Measurements from ENCODE around the gene EXOC3L4.

The EXOC3L4 gene

DNA sequence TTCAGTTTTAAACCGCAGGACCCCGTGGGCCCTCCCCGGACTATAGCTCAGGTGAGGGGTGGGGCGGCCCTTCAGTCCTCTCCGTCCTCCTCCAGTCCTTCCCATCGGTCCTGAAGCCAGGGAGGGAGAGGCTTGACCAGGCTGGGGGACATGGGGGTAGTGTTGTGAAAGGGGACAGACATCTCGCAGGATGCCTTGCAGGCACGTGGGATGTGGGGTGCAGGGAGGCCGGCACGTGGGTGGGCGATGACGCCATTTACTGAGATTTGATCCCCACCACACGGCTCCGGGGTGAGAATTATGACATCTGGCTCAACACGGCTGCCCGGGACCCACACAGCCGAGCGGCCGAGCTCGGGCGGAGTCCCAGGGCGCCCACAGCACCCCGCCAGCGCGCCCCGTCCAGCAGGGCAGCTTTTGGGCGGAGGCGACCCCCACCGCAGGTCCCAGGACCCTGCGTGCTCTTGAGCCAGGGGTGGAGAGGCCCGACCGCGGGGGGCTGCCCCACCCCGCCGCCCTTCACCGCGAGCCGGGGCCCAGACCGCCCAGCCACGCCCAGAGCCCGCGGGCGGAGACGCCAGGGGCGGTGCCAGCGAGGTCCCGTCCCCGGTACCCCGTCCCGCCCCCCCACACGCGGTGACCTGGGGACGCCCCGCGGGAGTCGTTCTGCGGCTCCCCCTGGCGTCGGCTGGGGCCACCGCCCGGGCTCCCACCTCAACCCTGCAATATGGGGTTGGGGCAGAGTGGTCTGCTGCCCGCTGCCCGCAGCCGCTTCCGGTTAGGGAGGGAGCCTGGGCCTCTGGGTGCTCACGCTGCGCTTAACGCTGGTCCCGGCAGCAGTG is 3.3 kb upstream of the EXOC3L4 start:
- peak; percentile 44 for DNase-seq (ENCODE audit: low read depth)

DNA sequence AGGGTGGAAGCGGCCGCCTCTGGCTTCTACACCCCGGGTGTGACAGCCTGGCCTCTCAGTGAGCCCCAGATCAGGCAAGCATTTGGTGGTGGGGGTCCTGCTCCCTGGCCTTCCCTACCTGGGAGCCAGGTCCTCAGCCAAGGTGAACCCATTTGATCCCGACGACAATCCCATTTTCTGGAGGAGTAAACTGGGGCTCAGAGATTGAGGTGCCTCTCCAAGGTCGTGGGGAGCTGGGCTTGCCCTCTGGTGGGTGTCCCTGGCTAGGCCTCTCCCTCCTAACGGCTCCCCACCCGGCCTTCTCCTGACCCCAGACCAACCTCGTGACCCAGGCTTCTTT is 2.7 kb upstream of the EXOC3L4 start:
- no peak for DNase-seq (ENCODE audit: low read depth)

DNA sequence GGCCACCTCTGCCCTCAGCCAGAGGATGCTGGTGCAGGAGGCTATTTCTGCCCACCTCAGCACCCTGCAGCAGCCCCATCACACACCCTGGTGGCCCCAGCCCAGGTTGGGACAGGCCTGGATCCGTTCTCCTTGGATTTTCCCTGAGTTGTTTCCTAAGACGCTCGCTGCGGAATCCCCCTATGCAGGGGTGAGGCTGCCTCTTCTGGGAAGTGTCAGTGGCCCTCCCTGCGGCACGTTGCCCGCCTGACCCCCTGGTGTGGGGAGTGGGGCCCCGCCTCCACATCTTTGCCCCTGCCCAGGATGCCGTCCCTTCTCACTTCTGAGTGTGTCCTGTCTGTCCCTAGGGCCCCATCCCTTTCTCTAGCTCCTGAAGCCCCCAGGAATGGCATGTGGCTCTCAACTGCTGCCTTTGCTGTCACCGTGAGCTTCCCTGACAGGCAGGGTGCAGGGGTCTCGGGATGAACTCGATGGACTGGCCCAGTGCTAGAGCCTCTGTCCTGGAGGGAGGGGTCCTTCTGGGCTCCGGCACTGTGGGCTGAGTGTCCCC is 594 bp upstream of the EXOC3L4 start:
- DNase-seq (ENCODE audit: low read depth) = no peak

DNA sequence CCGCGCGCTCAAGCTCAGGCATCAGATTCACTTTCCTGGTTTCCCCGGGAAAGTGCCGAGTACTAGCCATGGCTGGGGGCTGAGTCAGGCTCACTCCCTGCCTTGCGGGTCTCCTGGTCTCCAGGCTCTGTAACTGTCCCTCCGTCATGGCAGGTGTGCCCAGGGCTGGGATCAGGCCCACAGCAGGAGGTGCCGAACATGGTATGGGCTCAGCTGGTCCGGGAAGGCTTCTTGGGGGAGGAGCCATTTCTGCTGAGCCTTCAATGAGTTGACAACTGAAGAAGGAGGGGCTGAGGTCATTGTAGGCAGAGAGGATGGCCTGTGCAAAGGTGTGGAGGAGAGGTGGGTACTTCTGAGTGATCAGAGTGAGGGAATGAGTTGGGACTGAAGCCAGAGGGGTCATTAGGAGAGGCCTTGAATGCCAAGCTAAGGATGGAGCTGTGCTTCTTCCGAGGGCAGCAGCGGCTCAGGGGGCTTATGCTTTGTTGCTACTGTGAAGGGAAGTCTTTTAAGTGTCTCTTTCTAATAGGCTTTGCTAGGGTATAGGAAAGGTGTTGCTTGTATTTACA is 769 bp downstream of the EXOC3L4 start:
- no peak for DNase-seq (ENCODE audit: low read depth)

DNA sequence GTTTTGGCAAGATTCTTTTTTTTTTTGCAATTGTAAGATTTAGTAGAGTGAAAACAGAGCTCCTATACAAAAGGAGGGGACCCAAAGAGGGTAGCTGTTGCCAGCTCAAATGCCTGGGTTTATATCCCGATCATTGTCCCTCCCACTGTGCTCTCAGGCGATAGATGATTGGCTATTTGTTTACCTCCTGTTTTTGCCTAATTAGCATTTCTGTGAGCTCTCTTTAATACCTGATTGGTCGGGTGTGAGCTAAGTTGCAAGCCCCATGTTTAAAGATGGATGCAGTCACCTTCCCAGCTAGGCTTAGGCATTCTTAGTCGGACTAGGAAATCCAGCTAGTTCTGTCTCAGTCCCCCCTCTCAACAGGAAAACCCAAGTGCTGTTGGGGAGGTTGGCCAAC is 1.9 kb downstream of the EXOC3L4 start:
- DNase-seq (ENCODE audit: low read depth) = no peak

DNA sequence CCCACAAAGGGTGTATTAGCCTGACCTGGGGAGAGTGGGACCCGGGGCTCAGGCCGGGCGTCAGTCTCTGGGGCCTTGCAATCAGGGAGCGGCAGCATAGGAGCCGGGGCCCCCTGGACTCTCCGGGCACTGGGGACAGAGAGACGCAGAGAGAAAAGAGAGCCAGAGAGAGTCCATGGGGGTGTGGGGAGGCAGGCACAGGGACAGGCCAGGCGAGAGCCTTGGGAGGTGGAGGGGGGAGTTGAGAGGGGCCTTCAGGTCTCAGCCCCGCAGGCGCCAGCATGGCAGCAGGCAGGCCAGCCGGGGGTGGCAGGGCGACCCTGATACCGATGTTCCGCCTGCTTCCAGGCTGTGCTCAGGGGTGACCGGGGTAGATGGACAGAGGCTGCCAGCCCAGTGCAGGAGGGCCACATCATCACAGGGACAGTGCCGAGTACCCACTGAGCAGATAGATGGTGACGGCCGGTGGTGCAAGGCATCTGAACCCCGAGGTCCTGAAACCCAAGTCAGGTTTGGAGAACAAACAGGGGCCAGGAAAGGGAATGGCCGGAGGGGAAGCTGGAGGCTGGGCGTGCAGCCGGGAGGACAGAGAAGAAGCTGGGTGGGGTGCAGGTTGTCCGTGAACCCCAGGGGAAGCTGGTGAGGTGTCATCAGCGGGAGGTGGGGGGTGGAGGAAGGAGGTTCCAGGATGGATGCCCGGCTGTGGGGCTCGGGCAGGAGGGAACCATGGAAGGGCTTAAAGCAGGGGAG is 2.9 kb downstream of the EXOC3L4 start:
- no peak for DNase-seq (ENCODE audit: low read depth)

DNA sequence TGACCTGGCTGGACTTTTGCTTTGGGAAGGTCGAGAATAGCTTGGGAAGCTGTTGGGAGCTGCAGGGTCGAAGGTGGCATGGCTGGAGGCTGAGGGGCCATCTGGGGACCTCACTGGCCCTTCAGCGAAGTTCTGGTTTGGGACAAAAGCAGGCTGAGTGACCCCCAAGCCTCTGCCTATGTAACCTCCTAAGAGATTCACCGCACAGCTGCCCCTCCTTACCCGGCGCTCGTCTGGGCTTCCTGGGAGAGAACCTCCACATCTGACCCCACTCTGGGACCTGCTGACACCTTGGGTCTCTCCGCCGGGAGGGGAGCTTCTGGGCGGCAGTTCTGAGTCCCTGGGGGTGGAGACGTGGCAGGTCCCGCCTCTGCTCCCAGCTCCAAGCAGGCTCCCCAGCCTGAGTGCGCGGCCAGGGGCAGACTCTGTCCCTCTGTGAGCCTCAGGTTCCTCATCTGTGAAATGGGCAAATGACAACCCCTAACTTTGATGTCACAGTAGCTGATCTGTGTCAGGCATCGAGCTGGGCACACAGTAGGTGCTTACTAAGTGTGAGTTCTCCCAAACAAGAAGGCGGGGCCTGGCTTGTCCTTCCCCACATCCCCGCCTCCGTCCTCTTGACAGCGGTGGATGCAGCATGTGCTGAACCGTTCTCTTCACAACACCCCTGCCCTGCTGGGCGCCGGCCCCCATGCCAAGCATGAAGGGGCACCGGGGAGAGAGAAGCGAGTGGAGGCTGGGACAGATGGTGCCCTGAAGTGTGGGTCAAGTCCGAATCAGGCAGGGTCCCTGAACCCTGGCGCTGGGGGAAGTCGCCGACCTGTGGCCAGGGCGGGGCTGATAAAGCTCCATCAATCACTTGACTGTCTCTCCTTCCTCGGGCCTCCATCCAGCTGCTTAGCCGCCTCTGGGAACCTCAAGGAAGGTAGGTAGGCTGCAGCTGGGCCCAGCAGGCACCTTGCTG is 3.8 kb downstream of the EXOC3L4 start:
- DNase-seq (ENCODE audit: low read depth) = no peak

DNA sequence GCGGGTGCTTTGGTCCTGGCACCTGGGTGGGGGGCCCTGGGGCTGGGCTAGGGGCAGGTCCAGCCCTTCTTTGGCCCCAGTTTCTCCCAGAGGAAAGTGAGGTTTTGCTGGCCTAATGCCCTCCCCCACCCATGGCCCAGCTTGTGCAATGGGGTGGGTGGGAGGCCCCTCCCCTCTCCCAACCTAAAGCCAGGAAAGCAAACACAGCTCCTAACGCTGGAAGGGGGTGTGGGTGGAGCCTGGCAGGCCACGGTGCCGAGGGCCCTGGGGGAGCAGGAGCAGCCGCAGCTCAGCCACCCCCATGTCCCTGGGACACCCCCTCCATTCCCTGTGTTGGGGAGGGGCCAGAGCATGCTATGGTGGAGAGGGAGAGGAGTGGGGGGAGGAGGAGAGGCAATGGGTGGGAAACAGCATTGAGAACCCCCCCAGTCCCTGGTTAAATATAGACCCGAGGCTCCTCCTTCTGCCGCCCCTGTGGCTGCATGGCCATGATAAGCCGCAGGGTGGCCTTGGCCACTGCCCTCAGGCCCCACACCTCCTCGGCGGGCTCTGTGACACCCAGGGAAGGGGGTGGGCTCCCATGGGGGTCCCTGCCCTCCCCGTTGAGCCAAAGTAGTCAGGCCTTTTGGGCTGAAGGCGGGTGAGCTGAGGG is 4.7 kb downstream of the EXOC3L4 start:
- DNase-seq (ENCODE audit: low read depth) = no peak

DNA sequence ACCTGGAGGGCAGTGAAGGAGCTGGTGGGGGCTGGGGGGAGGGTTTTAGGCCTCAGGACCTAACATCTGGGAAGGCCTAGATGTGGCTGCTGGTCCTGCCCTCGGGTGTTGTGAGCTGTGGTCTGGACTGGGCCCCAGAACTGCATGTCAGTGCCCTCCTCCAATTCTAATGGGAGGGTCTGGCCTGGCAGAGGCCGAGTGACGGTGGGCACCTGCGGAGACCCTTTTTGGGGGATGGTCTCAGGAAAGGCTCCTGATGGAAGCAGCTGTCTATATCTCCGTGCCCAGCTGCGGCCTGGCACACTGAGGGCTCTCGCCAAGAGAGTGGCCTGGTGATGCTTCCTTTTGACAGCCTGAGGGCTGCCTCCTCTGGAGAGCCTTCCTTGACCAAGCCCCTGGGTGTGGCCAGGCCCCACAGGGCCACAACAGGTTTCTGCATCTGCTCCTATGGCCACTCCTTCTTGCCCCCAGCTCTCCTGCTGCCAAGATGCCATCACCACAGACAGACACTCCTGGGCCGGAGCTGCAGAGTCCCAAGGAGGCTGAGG is 5.3 kb downstream of the EXOC3L4 start:
- DNase-seq (ENCODE audit: low read depth) = no peak

DNA sequence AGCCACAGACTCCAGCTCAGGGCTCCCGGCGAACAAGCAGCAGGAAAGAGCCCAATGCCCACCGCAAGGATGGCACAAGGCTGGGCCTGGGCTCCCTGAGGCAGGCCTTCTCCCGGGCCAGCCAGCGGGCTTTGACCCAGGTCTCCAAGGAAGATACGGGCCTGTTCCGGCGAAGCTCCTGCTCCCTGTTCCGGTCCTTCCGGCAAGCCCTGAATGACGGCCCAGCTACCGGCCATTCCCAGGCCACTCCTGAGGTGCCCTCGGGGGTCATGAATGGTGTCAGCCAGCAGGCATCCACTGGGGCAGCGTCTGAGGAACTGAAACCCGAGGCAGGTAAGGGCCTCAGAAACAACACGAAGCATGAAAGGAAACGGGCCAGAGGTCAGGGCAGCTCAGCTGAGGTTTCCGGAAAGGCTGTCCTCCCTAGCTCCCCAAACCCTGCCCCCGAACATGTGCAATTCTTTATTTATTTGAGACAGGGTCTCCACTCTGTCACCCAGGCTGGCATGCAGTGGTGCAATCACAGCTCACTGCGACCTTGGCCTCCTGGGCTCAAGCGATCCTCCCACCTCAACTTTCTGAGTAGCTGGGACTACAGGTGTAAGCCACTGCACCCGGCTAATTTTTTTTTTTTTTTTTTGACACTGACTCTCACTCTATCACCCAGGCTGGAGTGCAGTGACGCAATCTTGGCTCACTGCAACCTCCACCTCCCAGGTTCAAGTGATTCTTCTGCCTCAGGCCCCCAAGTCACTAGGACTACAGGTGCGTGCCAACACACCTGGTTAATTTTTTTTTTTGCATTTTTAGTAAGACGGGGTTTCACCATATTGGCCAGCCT is 6.0 kb downstream of the EXOC3L4 start:
- no peak for DNase-seq (ENCODE audit: low read depth)

DNA sequence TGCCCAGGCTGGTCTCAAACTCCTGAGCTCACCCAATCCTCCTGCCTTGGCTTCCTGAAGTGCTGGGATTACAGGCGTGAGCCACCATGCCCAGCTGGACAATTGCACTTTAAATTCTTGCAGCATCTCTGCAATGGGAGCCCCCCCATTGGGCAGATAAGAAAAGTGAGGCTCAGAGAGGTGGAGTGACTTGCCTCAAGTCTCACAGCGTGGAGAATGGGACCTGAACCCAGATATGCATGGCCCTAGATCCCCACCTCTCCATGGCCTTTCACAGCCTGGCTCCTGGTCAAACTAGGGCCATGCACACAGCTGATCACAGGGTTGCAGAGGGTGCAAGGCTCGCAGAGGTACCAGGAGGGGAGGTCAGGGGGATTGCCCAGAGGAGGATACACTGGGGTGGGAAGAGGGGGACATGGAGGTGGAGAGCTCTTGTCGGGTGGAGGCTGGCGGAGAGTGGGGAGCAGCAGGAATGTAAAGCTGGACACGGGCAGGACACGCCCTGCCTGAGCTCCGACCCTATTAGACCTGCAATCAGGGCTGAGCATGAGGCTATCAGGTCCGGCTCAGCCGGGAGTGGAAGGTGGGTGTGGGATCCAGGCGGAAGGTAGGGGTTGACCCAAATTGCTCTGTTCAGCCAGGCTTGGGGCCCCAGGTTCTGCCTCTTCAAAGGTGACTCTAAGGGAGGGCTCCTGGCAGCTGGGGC is 6.9 kb downstream of the EXOC3L4 start:
- no peak for DNase-seq (ENCODE audit: low read depth)

DNA sequence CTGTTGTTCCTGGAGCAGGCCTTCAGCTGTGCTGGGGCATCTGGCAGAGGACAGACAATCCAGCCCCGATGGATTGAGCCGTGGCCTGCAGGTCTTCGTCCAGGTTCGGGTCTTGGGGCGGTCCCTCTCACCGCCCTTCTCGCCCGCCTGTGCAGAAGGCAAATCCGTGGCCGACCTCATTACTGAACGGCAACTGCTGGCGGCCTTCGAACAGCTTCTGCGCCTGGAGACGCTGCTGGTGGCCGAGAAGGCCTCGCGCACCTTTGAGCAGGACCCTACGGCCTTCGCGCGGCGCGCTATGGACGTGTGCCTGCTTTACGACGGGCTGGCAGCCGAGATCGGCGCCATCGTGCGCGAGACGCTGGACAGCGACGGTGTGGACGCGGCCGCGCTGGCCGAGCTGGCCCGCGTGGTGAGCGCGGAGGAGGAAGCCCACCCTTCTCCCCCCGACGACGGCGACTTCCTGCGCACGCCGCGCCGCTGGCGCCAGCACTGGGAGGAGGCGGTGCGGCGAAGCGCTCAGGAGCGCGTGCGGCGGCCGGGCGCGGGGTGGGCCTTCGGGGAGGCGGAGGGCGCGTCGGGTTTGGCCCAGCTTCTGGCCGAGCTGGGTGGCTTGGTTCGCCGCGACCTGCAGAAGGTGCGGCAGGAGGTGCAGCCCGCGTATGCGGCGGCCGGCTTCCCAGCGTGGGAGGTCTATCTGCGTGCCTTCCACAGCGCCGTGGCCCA is 7.6 kb downstream of the EXOC3L4 start:
- DNase-seq (ENCODE audit: low read depth) = no peak

DNA sequence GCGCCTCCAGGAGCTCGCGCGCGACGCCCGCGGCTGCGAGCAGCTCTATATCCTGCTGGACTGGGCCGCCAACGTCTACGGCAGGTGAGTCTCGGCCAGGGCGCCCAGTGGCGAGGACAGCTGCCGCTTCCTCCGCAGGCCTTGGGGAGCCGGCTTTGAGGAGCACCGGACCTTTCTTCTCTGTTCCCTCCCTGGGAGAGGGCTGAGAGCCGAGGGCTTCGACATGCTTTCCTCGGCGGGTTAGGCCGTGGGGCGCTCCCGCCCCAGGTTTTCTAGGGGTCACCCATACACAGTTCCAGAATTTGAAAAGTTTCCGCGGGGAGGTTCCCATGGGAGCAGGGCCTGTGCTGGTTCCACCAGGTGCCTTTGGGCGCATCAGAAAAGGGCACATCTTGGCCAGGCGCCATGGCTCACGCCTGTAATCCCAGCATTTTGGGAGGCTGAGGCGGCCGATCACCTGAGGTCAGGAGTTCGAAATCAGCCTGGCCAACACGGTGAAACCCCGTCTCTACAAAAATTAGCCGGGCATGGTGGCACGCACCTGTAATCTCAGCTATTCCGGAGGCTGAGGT is 8.2 kb downstream of the EXOC3L4 start:
- DNase-seq (ENCODE audit: low read depth) = no peak

DNA sequence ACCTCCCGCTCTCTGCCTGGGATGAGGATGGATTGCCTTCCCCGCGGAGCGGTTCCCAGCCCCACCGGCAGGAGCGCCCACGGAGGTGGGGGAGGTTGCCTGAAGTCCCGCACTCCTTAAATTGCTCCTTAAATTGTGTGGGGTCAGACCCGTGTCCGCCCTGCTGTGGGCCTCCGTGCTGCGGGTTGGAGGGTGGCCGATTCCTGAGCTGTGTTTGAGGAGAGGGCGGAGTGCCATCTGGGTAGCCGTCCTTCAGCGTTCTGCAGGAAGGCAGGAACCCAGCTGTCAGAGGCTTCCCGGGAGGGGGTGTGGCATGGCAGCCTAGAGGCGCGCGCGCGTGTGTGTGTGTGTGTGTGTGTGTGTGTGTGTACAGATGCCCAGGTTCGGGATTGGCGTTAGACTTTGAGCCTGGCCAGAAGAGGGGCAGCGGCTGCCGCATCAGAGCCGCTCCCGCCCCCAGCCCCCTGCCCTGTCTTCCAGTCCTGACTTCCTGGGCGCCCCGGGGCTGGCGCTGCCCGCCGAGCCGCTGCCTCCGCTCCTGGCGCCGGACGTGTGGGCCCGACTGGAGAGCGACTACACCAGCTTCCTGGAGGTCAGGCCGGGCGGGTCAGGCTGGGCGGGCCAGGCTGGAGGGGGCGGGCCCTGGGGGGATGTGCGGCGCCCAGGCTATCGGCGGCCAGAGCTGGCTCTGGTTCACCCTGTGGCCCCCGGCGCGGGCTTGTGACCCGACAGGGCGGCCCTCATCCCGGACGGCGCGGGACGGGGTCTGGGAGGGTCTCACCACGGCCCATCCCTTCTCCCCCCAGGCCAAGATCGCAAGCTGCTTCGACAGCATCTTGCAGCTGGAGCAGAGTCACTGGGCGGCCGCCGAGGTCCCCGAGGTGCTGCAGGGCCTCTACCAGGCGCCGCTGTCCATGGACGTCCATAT is 9.2 kb downstream of the EXOC3L4 start:
- DNase-seq (ENCODE audit: low read depth) = peak; percentile 48

DNA sequence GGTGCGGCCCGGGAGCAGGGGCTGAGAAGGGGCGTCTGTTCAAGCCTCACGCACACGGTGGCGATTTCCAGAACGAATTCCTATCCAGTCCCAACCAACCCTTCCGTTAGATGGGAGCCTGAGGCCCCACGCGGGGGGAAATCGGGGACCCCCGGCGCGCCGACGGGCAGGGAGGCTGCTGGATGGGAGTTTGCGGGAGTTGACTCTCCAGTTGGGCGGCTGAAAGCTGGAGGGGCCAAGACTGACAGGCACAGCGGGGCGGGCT is 9.8 kb downstream of the EXOC3L4 start:
- no peak for DNase-seq (ENCODE audit: low read depth)

DNA sequence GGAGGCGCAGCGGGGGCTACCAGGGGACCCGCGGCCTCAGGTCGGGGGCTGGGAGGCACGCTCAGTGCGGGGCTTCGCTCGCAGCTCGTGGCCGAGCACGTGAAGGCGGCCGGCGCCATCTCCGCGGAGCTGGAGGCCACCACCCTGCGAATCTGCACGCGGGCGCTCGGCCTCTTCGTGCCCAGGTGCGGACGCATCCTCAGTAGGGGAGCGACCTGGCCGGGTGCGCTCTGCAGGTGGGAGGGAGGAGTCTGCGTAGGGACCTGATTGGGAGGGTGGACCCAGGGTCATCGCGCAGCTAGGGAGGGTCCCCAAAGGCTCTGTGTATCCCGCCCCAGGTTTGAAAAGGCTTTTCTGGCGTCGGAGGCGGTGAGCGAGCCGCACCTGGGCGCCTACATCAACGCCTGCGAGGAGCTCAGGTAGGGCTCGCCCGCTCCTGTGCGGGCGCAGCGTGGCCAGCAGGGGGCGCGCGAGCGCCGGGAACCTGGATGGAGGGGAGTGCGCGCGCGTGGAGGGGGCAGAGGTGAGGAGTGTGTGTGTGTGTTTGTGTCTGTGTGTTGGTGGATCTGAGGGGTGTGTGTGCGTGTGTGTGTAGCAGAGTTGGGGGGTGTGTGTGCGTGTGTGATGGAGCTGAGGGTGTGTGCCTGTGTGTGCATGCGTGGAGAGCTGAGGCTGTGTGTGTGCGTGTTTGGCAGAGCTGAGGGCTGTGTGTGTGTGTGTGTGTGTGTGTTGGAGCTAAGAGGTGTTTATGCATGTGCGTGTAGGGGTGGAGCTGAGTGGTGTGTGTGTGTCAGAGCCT is 10.3 kb downstream of the EXOC3L4 start:
- peak; percentile 62 for DNase-seq (ENCODE audit: low read depth)

Measured in amniotic epithelial cell (primary cell).